Natural killer cell (primary cell): ENCODE data around the gene B3GALNT1. TPM values are rescaled to one million over a fixed set of nuclear protein-coding genes. Genes with fewer than 3 reads are reported as not detected.

Source experiments
- ATAC-seq, 3 donors: fragments of 150-1000 bp in 2 of 3; fragments of 200-7000 bp in 1 of 3; cut with Tn5 transposase; 1 replicate in 1 of 3; 2 replicates in 2 of 3; pipeline ENCODE4 v1.10.0; 2021; ENCODE audit warnings: mild to moderate bottlenecking in 2 of 3, moderate library complexity in 2 of 3
- DNase-seq, 2 donors: peaks; one replicate each; pipeline versions ENCODE4 v3.0.0 to v3.0.0-alpha.2; 2013 to 2021; ENCODE audit warnings: mixed read lengths in 1 of 2
- H3K27ac ChIP-seq: one replicate; pipeline ENCODE4 v1.5.1; 2013; ENCODE audit warnings: mild to moderate bottlenecking, low read length
- H3K27me3 ChIP-seq: one replicate; pipeline ENCODE4 v1.6.1; 2013; ENCODE audit warnings: low read length; ENCODE audit not compliant: control insufficient read depth, insufficient read depth
- H3K36me3 ChIP-seq: one replicate; pipeline ENCODE4 v1.6.1; 2013; ENCODE audit warnings: low read length; ENCODE audit not compliant: control insufficient read depth, insufficient read depth
- H3K4me1 ChIP-seq: one replicate; pipeline ENCODE4 v1.6.1; 2013; ENCODE audit warnings: low read length; ENCODE audit not compliant: control insufficient read depth, insufficient read depth
- H3K4me3 ChIP-seq: one replicate; pipeline ENCODE4 v1.5.1; 2013; ENCODE audit warnings: low read length
- H3K9me3 ChIP-seq: one replicate; pipeline ENCODE4 v1.6.1; 2013; ENCODE audit warnings: low read length; ENCODE audit not compliant: control insufficient read depth, insufficient read depth
- H3K27ac Mint-ChIP-seq, 2 donors: one replicate each; pipeline ENCODE4 v1.8.0; 2022; ENCODE audit warnings: mild to moderate bottlenecking in 2 of 2, mixed read lengths in 2 of 2, moderate library complexity in 1 of 2
- H3K27me3 Mint-ChIP-seq, 2 donors: one replicate each; pipeline ENCODE4 v1.8.0; 2022; ENCODE audit warnings: low read depth in 2 of 2, mixed read lengths in 2 of 2
- H3K36me3 Mint-ChIP-seq: one replicate; pipeline ENCODE4 v1.8.0; 2022; ENCODE audit warnings: mixed read lengths
- H3K4me1 Mint-ChIP-seq, 2 donors: one replicate each; pipeline ENCODE4 v1.8.0; 2022; ENCODE audit warnings: mixed read lengths in 2 of 2
- H3K4me3 Mint-ChIP-seq: one replicate; pipeline ENCODE4 v1.8.0; 2022; ENCODE audit warnings: mild to moderate bottlenecking, moderate library complexity, mixed read lengths
- H3K9me3 Mint-ChIP-seq, 2 donors: one replicate each; pipeline ENCODE4 v1.8.0; 2022; ENCODE audit warnings: mixed read lengths in 2 of 2
- CTCF ChIP-seq: fragments of 200-600 bp; IDR thresholded peaks from one replicate; pipeline ENCODE4 v1.8.0; 2022; ENCODE audit warnings: antibody characterized with exemption
- WGBS: methylation state at CpG from one replicate; pipeline ENCODE4 v1.1.7; 2013; ENCODE audit warnings: missing lambda C conversion rate; ENCODE audit not compliant: insufficient coverage; 5-methylcytosine and 5-hydroxymethylcytosine counted together
- intact Hi-C: fragments of 100-400 bp; cut with micrococcal nuclease; formaldehyde crosslinking; loops from one replicate; pipeline ENCODE4 v1.14.2; 2022
- total RNA-seq, 4 donors: library from RNA; stranded (reverse); fragments of 120-200 nt in 1 of 4; gene quantifications; one replicate each; pipeline versions ENCODE4 v1.2.3 to v1.2.4, GENCODE V29; 2013 to 2022

The B3GALNT1 gene
- total RNA-seq, 3 donors from 2014 or later (not counting 1 experiment from before 2014, with no cell fraction given) = 2.0 to 4.3 (median 2.5) TPM

- no peak for TF ChIP-seq CTCF
- no peaks in the 10 kb centered on the region for H3K4me1 Mint-ChIP-seq
- Histone ChIP-seq H3K36me3 (no peaks in the 10 kb centered on the region), H3K27ac (no peak overlapping the region), H3K4me1 (no peaks in the 10 kb centered on the region), H3K4me3 (no peak overlapping the region), H3K27me3 (no peaks in the 10 kb centered on the region), H3K9me3 (no peaks in the 10 kb centered on the region)
- no peak overlapping the region for H3K4me3 Mint-ChIP-seq
- intact Hi-C loops = no loop called here
- DNase-seq (no peak), ATAC-seq (no peak)
- 100% methylated on average over 1 of the region's 2 CpGs for WGBS
- no peaks in the 10 kb centered on the region for H3K9me3 Mint-ChIP-seq
- H3K27ac Mint-ChIP-seq = no peak overlapping the region
- no peaks in the 10 kb centered on the region for H3K36me3 Mint-ChIP-seq
- peaks cover 8 to 14% of the 10 kb centered on the region in 2 donors for H3K27me3 Mint-ChIP-seq
These were observed 32.1 kb upstream of the B3GALNT1 start for GRCh38 chr3:161137260-161137659.

GRCh38 chr3:161132391-161132790 lies 27.2 kb upstream of the B3GALNT1 start:
- Mint-ChIP-seq H3K36me3 (no peaks in the 10 kb centered on the region), H3K9me3 (no peaks in the 10 kb centered on the region), H3K4me3 (no peak overlapping the region), H3K4me1 (no peaks in the 10 kb centered on the region), H3K27me3 (peaks cover 4 to 18% of the 10 kb centered on the region in 2 donors), H3K27ac (no peak overlapping the region)
- DNase-seq (no peak), ATAC-seq (no peak)
- H3K4me1 ChIP-seq = no peaks in the 10 kb centered on the region
- TF ChIP-seq CTCF = no peak
- H3K4me3 ChIP-seq = no peak overlapping the region
- H3K27ac ChIP-seq = no peak overlapping the region
- H3K9me3 ChIP-seq = no peaks in the 10 kb centered on the region
- intact Hi-C loops = no loop called here
- H3K36me3 ChIP-seq = no peaks in the 10 kb centered on the region
- no peaks in the 10 kb centered on the region for H3K27me3 ChIP-seq
- 90% methylated on average over 1 of the region's 1 CpG for WGBS

- Histone ChIP-seq H3K27me3 (no peaks in the 10 kb centered on the region), H3K27ac (no peak overlapping the region), H3K4me3 (no peak overlapping the region), H3K36me3 (no peaks in the 10 kb centered on the region), H3K9me3 (peaks cover 4% of the 10 kb centered on the region), H3K4me1 (no peaks in the 10 kb centered on the region)
- no peak for TF ChIP-seq CTCF
- 83% methylated on average over 1 of the region's 2 CpGs for WGBS
- intact Hi-C loops = no loop called here
- H3K9me3 Mint-ChIP-seq = peaks cover 2 to 3% of the 10 kb centered on the region in 2 donors
- no peak overlapping the region for H3K27ac Mint-ChIP-seq
- peaks cover 11% of the 10 kb centered on the region for H3K36me3 Mint-ChIP-seq
- no peaks in the 10 kb centered on the region for H3K4me1 Mint-ChIP-seq
- ATAC-seq (no peak), DNase-seq (no peak)
- no peak overlapping the region for H3K4me3 Mint-ChIP-seq
- H3K27me3 Mint-ChIP-seq = peaks cover 5 to 40% of the 10 kb centered on the region in 2 donors
These were observed 21.3 kb upstream of the B3GALNT1 start for GRCh38 chr3:161126495-161126894.

GRCh38 chr3:161117646-161118045 lies 12.5 kb upstream of the B3GALNT1 start:
- WGBS = 80% methylated on average over 2 of the region's 3 CpGs
- H3K27me3 ChIP-seq = no peaks in the 10 kb centered on the region
- Mint-ChIP-seq H3K4me3 (no peak overlapping the region), H3K9me3 (peaks cover 2 to 4% of the 10 kb centered on the region in 2 donors), H3K36me3 (peaks cover 18% of the 10 kb centered on the region), H3K27me3 (peaks cover 6 to 30% of the 10 kb centered on the region in 2 donors), H3K27ac (no peak overlapping the region), H3K4me1 (no peaks in the 10 kb centered on the region)
- H3K36me3 ChIP-seq = no peaks in the 10 kb centered on the region
- no peaks in the 10 kb centered on the region for H3K4me1 ChIP-seq
- H3K9me3 ChIP-seq = peaks cover 9% of the 10 kb centered on the region
- ATAC-seq (no peak), DNase-seq (no peak)
- TF ChIP-seq CTCF = no peak
- intact Hi-C loops = no loop called here
- no peak overlapping the region for H3K27ac ChIP-seq
- H3K4me3 ChIP-seq = no peak overlapping the region
